GM19351 (cell line): ENCODE results near the gene UQCRHL.

Experiments used
- ATAC-seq: cut with Tn5 transposase; IDR thresholded peaks from one replicate; pipeline ENCODE4 v1.9.1; 2021; ENCODE audit warnings: mild to moderate bottlenecking, moderate library complexity; ENCODE audit not compliant: unreplicated experiment

The UQCRHL gene

GRCh38 chr1:15758953-15759661 is 48.3 kb downstream of the UQCRHL start:
- ATAC-seq, result no peak

DNA sequence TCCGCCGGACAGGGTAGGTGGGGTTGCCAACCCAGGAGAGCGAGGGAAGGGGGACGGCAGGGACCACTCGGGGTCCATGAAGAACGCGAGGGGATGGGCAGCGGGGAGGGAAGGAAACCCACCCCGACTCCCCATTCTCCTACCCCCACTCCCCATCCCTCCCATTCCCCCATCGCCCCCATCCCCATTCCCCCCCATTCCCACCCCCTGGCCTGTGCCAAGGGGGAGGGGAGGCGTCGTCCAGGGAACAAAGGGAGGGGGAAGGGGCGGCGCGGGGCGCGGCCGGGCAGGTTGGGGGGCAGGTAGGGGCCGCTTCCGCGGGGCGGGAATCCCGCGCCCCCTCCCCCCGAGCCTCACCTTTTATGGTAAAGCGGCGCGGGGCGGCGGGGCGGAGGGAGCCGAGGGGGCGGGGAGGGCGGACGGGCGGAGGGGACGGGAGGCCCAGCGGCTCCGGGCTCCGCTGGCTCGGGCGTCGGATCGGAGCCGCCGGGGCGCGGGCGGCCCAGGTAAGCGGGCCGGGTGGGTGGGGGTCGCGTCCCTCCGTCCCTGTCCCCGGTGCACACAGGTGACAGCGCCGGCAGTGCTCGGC is 49.0 kb downstream of the UQCRHL start, which contains the start of gene FBLIM1:
Gene FBLIM1, plus strand, starts transcription at position 453 of the 589 bp plus-strand sequence. CDS start 6,189 bp downstream, outside the sequence.
- ATAC-seq, result no peak

DNA sequence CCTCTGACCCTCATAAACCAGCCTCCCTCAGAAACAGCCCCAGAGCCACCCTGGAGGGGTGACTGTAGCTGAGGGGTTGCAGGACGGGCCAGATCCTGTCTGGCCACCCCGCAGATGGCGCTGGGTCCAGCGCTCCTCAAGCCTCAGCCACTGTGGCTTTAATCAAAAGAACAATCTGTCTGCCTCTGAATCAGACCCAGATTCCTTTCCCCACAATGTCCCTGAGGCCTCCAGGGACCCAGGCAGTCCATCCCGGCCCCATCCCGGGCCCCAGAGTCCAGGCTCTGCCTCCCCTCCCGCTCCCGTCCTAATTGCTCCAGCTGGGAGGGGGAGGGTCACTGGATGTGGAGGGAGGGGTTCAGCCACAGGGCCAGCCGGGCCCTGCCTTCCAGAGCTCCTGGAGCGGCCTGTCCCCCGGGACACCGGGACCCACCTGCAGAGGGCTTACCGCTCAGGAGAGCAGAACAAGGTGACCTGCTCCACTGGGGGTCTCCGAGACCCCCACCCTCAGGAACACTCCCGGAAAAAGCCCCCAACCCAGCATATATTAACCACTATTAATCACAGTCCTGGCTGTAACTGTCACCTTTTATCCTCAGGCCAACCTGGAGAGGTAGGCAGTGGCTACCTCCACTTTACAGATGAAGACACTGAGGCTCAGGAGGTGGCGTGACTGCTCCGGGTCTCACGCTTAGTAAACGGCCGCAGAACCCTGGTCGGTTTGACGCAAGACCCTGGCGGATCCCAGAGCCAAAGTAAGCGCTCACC is 49.7 kb downstream of the UQCRHL start:
- ATAC-seq, result no peak
